Measurements from ENCODE around the gene PPM1H. TPM values are rescaled to one million over a fixed set of nuclear protein-coding genes. Genes with fewer than 3 reads are reported as not detected.

Gene PPM1H
- total RNA-seq, 5 donors from 2014 or later (not counting 1 experiment from before 2014, with no cell fraction given): 0.18 to 0.82 (median 0.42) TPM

- no peak overlapping the region for H3K27ac ChIP-seq (ENCODE audit: low read length)
- Mint-ChIP-seq H3K36me3 (no peaks in the 10 kb centered on the region), H3K27ac (no peak overlapping the region), H3K4me1 (no peaks in the 10 kb centered on the region), H3K4me3 (no peak overlapping the region), H3K27me3 (peaks cover 24 to 34% of the 10 kb centered on the region in 2 donors), H3K9me3 (no peaks in the 10 kb centered on the region)
- no peak for ATAC-seq (replicated peaks in 1 of 4)
- ChIA-PET CTCF (no interaction called here), POLR2A (interaction anchor here in 1 of 2 donors (0.5 kb wide), 1 partner anchor 1867 kb away, joined by 3 read pairs; no protein-coding TSS in a partner anchor)
- WGBS (ENCODE audit: insufficient coverage): no CpG with 5 or more reads among the region's 2 CpGs
- H3K36me3 ChIP-seq (ENCODE audit: control insufficient read depth in 2 of 2, extremely low read depth in 1 of 2, insufficient read depth in 1 of 2, low read length in 1 of 2): no peaks in the 10 kb centered on the region
- no peaks in the 10 kb centered on the region for H3K9me3 ChIP-seq
- H3K4me1 ChIP-seq (ENCODE audit: control insufficient read depth in 1 of 2, extremely low read depth in 1 of 2, insufficient read depth in 2 of 2, low read length in 2 of 2): no peaks in the 10 kb centered on the region
- H3K27me3 ChIP-seq (replicated peaks in 1 of 2; ENCODE audit: control insufficient read depth in 2 of 2, extremely low read depth in 1 of 2, insufficient read depth in 2 of 2, low read length in 1 of 2): peaks cover 0 to 7% of the 10 kb centered on the region in 2 experiments
- no peak for DNase-seq
- H3K4me3 ChIP-seq (ENCODE audit: control insufficient read depth in 1 of 2, extremely low read depth in 1 of 2, low read length in 1 of 2): no peak overlapping the region
These were observed 309.7 kb downstream of the PPM1H start for GRCh38 chr12:62625228-62625627.

- Mint-ChIP-seq H3K9me3 (no peaks in the 10 kb centered on the region), H3K27ac (no peak overlapping the region), H3K4me1 (no peaks in the 10 kb centered on the region), H3K27me3 (peaks cover 3 to 8% of the 10 kb centered on the region in 2 donors), H3K4me3 (no peak overlapping the region), H3K36me3 (no peaks in the 10 kb centered on the region)
- ChIA-PET CTCF (no interaction called here), POLR2A (interaction anchor here in 1 of 2 donors (1.0 kb wide), 1 partner anchor 19 kb away, joined by 3 read pairs; no protein-coding TSS in a partner anchor)
- H3K9me3 ChIP-seq: no peaks in the 10 kb centered on the region
- 100% methylated on average over 1 of the region's 2 CpGs for WGBS (ENCODE audit: insufficient coverage)
- H3K36me3 ChIP-seq (ENCODE audit: control insufficient read depth in 2 of 2, extremely low read depth in 1 of 2, insufficient read depth in 1 of 2, low read length in 1 of 2): no peaks in the 10 kb centered on the region
- no peak overlapping the region for H3K4me3 ChIP-seq (ENCODE audit: control insufficient read depth in 1 of 2, extremely low read depth in 1 of 2, low read length in 1 of 2)
- H3K4me1 ChIP-seq (ENCODE audit: control insufficient read depth in 1 of 2, extremely low read depth in 1 of 2, insufficient read depth in 2 of 2, low read length in 2 of 2): no peaks in the 10 kb centered on the region
- ATAC-seq (replicated peaks in 1 of 4) (no peak), DNase-seq (no peak)
- peaks cover 0 to 3% of the 10 kb centered on the region in 2 experiments for H3K27me3 ChIP-seq (replicated peaks in 1 of 2; ENCODE audit: control insufficient read depth in 2 of 2, extremely low read depth in 1 of 2, insufficient read depth in 2 of 2, low read length in 1 of 2)
- H3K27ac ChIP-seq (ENCODE audit: low read length): no peak overlapping the region
These were observed 312.8 kb downstream of the PPM1H start for GRCh38 chr12:62622177-62622576.

DNA sequence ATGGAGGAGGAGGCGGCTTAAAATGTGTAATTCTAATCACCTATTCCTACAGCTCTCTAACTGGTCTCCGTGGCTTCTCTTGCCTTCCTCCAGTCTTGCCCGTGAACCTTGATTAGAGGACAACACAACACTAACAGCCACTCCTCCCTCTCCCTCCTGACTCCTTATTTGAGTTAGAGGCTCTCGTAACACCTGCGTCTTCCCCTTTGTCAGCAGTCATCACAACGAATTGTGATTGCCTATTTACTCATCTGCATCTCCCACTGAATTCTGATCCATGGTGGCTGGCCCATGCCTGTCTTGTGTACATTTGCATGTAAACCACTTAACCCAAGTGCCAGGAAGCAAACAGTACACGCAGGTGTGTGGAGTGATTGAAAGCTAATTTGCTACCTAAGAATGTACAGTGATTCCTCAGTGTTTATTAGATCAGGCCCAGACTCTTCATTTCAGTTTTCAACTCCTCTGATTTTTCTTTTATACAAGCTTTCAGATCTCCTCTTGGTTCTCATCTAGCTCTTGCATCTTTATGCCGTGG, 313.8 kb downstream of the PPM1H start:
- 100% methylated on average over 3 of the region's 8 CpGs for WGBS (ENCODE audit: insufficient coverage)
- ATAC-seq (replicated peaks in 1 of 4) (no peak), DNase-seq (no peak)
- ChIA-PET CTCF (no interaction called here), POLR2A (no interaction called here)
- Mint-ChIP-seq H3K27ac (no peak overlapping the region), H3K4me3 (no peak overlapping the region), H3K9me3 (no peaks in the 10 kb centered on the region), H3K36me3 (peaks cover 3% of the 10 kb centered on the region), H3K4me1 (no peaks in the 10 kb centered on the region), H3K27me3 (peaks cover 2 to 3% of the 10 kb centered on the region in 2 donors)
- Histone ChIP-seq H3K4me3 (ENCODE audit: control insufficient read depth in 1 of 2, extremely low read depth in 1 of 2, low read length in 1 of 2) (no peak overlapping the region), H3K27me3 (replicated peaks in 1 of 2; ENCODE audit: control insufficient read depth in 2 of 2, extremely low read depth in 1 of 2, insufficient read depth in 2 of 2, low read length in 1 of 2) (peaks cover 0 to 3% of the 10 kb centered on the region in 2 experiments), H3K36me3 (ENCODE audit: control insufficient read depth in 2 of 2, extremely low read depth in 1 of 2, insufficient read depth in 1 of 2, low read length in 1 of 2) (no peaks in the 10 kb centered on the region), H3K27ac (ENCODE audit: low read length) (no peak overlapping the region), H3K9me3 (no peaks in the 10 kb centered on the region), H3K4me1 (ENCODE audit: control insufficient read depth in 1 of 2, extremely low read depth in 1 of 2, insufficient read depth in 2 of 2, low read length in 2 of 2) (no peaks in the 10 kb centered on the region)

GRCh38 chr12:62618930-62619329, 316.0 kb downstream of the PPM1H start:
- H3K27me3 ChIP-seq (replicated peaks in 1 of 2; ENCODE audit: control insufficient read depth in 2 of 2, extremely low read depth in 1 of 2, insufficient read depth in 2 of 2, low read length in 1 of 2): peaks cover 0 to under 1% of the 10 kb centered on the region in 2 experiments
- Mint-ChIP-seq H3K4me1 (no peaks in the 10 kb centered on the region), H3K27ac (no peak overlapping the region), H3K9me3 (no peaks in the 10 kb centered on the region), H3K27me3 (no peaks in the 10 kb centered on the region), H3K4me3 (no peak overlapping the region), H3K36me3 (peaks cover 6% of the 10 kb centered on the region)
- no peak overlapping the region for H3K27ac ChIP-seq (ENCODE audit: low read length)
- DNase-seq (no peak), ATAC-seq (replicated peaks in 1 of 4) (no peak)
- no peaks in the 10 kb centered on the region for H3K36me3 ChIP-seq (ENCODE audit: control insufficient read depth in 2 of 2, extremely low read depth in 1 of 2, insufficient read depth in 1 of 2, low read length in 1 of 2)
- H3K4me1 ChIP-seq (ENCODE audit: control insufficient read depth in 1 of 2, extremely low read depth in 1 of 2, insufficient read depth in 2 of 2, low read length in 2 of 2): no peaks in the 10 kb centered on the region
- H3K9me3 ChIP-seq: no peaks in the 10 kb centered on the region
- WGBS (ENCODE audit: insufficient coverage): 100% methylated on average over 2 of the region's 2 CpGs
- no peak overlapping the region for H3K4me3 ChIP-seq (ENCODE audit: control insufficient read depth in 1 of 2, extremely low read depth in 1 of 2, low read length in 1 of 2)
- CTCF ChIA-PET: no interaction called here
- POLR2A ChIA-PET: no interaction called here

DNA sequence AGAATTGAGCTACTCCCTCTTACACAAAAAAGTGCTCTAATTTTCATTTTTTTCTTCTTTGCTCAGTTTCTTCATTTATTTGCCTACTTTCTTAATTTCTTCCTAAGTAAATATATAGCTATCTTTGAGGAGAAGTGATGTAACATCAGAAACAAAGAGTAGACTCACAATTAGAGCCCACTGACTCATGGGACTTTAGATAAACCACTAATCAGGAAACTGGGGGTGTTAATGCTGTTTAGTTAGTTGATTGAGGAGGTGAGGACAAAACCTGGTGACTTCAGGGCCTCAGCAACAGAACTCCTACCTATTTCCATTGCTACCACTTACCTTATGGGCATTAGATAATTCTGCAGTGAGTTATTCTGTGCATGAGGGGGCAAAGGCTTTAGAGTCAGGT, 316.6 kb downstream of the PPM1H start:
- H3K9me3 ChIP-seq: no peaks in the 10 kb centered on the region
- H3K27ac Mint-ChIP-seq: no peak overlapping the region

GRCh38 chr12:62613081-62613480, 321.9 kb downstream of the PPM1H start:
- H3K9me3 Mint-ChIP-seq: no peaks in the 10 kb centered on the region

More for the DNA sequence above, 316.6 kb downstream of the PPM1H start:
- H3K4me3 ChIP-seq (ENCODE audit: control insufficient read depth in 1 of 2, extremely low read depth in 1 of 2, low read length in 1 of 2): no peak overlapping the region
- no peaks in the 10 kb centered on the region for H3K27me3 ChIP-seq (replicated peaks in 1 of 2; ENCODE audit: control insufficient read depth in 2 of 2, extremely low read depth in 1 of 2, insufficient read depth in 2 of 2, low read length in 1 of 2)
- Mint-ChIP-seq H3K4me3 (no peak overlapping the region), H3K27me3 (no peaks in the 10 kb centered on the region), H3K4me1 (no peaks in the 10 kb centered on the region), H3K36me3 (peaks cover 6% of the 10 kb centered on the region), H3K9me3 (no peaks in the 10 kb centered on the region)
- H3K27ac ChIP-seq (ENCODE audit: low read length): no peak overlapping the region
- no peaks in the 10 kb centered on the region for H3K36me3 ChIP-seq (ENCODE audit: control insufficient read depth in 2 of 2, extremely low read depth in 1 of 2, insufficient read depth in 1 of 2, low read length in 1 of 2)
- DNase-seq (no peak), ATAC-seq (replicated peaks in 1 of 4) (no peak)
- H3K4me1 ChIP-seq (ENCODE audit: control insufficient read depth in 1 of 2, extremely low read depth in 1 of 2, insufficient read depth in 2 of 2, low read length in 2 of 2): no peaks in the 10 kb centered on the region
- ChIA-PET POLR2A (interaction anchor here in 1 of 2 donors (0.6 kb wide), 1 partner anchor 9 kb away, joined by 6 read pairs; no protein-coding TSS in a partner anchor), CTCF (interaction anchor here in 1 of 2 donors (0.6 kb wide), 1 partner anchor 11 kb away, joined by 3 read pairs; no protein-coding TSS in a partner anchor)

More at GRCh38 chr12:62613081-62613480, 321.9 kb downstream of the PPM1H start:
- peaks cover 0 to 8% (median 0%) of the 10 kb centered on the region in 3 donors for H3K4me1 Mint-ChIP-seq
- Histone ChIP-seq H3K27me3 (replicated peaks in 1 of 2; ENCODE audit: control insufficient read depth in 2 of 2, extremely low read depth in 1 of 2, insufficient read depth in 2 of 2, low read length in 1 of 2) (no peaks in the 10 kb centered on the region), H3K4me1 (ENCODE audit: control insufficient read depth in 1 of 2, extremely low read depth in 1 of 2, insufficient read depth in 2 of 2, low read length in 2 of 2) (no peaks in the 10 kb centered on the region), H3K4me3 (ENCODE audit: control insufficient read depth in 1 of 2, extremely low read depth in 1 of 2, low read length in 1 of 2) (no peak overlapping the region), H3K36me3 (ENCODE audit: control insufficient read depth in 2 of 2, extremely low read depth in 1 of 2, insufficient read depth in 1 of 2, low read length in 1 of 2) (no peaks in the 10 kb centered on the region), H3K9me3 (no peaks in the 10 kb centered on the region), H3K27ac (ENCODE audit: low read length) (no peak overlapping the region)
- POLR2A ChIA-PET: no interaction called here
- CTCF ChIA-PET: no interaction called here
- WGBS (ENCODE audit: insufficient coverage): no CpG with 5 or more reads among the region's 1 CpG
- no peak for ATAC-seq (replicated peaks in 1 of 4)
- H3K36me3 Mint-ChIP-seq: peaks cover 9% of the 10 kb centered on the region
- no peak overlapping the region for H3K27ac Mint-ChIP-seq
- H3K27me3 Mint-ChIP-seq: no peaks in the 10 kb centered on the region
- no peak overlapping the region for H3K4me3 Mint-ChIP-seq
- no peak for DNase-seq
